ENCODE data around the gene BUB3. TPM values are rescaled to one million over a fixed set of nuclear protein-coding genes. Genes with fewer than 3 reads are reported as not detected.
"Not testable (repeated sequence)": the region's sequence is repeated elsewhere in the genome, so short reads cannot be mapped to it uniquely, and the experiment has no call there.

The BUB3 gene
- total RNA-seq, 1 donor from 2014 or later = 157 TPM

DNA sequence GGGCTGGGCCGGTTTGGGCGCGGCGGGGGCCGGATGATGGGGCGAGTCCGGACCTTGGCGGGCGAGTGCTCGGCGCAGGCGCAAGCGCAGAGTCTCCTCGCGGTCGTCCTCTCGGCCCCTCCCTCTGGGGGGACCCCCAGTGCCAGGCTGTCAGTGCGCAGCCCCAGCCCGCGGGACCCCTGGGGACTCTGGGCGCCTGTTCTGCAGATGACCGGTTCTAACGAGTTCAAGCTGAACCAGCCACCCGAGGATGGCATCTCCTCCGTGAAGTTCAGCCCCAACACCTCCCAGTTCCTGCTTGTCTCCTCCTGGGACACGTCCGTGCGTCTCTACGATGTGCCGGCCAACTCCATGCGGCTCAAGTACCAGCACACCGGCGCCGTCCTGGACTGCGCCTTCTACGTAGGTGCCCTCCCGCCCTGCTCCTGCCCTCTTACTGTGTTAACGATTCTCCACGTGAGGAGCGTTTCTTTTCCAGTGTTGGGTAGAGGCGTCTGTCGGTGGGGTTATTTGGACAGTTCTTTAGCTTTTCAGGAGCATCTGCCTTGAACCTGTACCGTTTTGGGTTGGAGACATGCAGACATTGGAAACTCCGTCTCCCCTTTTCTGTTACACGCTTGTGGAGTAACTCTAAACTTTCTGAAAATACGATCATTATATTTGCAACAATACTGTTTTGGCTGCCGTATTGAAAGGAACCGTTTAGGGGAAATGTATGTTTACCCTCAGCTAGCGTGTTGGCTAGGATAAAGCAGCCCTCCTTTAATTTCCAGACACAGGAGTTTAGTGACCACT lies 706 bp downstream of the BUB3 start:
- DNase-seq = peak; percentile 65

DNA sequence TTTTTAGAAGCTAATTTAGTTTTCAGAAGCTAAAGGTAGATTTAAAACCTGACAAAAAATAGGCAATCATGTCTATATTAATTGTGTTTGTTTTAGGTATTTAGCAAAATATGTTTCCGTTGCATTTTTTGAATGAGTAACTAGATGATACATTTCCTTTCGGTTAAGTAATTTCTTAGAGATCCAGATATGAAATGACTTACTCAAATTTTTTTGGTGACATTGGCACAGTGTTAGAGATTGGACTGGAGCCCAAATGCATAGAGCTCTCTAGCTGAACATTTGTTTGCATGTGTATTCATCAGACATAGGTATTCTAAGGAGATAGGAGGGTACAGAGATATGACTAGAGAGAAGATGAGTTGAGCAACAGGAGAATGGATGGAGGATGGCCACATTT lies 1.9 kb downstream of the BUB3 start:
- DNase-seq = peak; percentile 42

DNA sequence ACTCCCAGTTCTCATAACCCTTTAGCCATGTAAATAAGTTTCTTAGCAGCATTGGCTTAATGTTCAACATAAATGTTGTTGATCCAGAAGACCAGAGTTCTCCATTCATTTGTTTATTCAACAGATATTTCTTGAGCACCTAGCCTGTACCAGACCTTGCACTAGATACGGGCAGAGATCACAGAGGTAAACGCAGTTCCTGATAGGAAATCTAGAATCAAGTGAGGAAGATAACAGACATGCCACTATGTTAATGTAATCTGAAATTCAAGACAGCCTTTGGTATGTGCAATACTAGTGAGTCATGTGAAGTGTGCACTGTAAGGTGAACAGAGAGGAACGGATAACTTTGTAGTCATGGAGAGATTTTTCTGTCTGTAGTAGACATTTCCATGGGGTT lies 3.0 kb downstream of the BUB3 start:
- no peak for DNase-seq

DNA sequence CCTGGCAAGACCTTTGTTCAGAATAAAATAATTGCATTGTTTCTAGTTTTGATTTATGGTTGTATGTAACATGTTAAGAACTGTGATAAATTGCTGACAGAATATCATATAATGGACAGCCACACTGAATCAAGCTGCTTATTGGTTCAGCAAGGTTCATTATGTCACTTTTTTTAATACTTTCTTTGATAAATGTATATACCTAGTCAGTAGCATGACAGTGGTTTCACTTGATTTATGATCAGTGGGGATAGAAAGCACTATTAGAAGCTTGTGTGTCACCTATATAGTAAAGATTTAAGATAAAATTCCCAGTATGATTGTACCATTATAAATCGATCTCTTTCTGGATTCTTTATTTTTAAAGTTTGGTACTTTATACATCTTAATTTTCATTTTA lies 4.5 kb downstream of the BUB3 start:
- no peak for DNase-seq

DNA sequence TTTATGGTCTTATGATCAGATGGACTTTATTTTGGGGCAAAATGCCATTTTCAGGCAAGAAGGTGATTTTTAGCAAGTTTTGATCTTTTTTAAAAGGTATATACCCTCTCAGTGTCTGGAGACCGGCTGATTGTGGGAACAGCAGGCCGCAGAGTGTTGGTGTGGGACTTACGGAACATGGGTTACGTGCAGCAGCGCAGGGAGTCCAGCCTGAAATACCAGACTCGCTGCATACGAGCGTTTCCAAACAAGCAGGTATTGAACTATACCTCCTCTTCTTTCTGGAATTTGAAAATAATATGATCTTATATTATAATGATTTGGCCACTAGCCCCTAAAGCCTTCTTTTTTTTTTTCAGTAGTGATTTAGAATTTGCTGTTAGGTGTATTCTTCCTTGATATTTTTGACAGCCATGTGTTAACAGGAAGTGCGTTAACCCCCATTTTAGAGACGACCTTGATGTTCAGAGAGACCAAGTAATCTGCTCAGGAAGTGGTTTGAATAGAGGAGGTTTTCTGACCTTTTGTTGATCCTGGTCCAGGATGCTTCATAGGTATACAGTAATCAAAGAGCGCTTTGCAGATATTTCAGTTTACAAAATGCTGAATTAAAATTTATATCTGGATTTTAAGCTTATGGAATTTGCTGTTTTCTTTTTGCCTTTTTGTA lies 6.2 kb downstream of the BUB3 start:
- DNase-seq = no peak

DNA sequence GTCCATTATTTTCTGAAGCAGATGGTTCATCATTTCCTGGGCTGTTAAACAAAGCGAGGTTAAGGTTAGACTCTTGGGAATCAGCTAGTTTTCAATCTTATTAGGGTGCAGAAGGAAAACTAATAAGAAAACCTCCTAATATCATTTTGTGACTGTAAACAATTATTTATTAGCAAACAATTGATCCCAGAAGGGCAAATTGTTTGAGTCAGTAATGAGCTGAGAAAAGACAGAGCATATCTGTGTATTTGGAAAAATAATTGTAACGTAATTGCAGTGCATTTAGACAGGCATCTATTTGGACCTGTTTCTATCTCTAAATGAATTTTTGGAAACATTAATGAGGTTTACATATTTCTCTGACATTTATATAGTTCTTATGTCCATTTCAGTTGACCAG lies 10.1 kb downstream of the BUB3 start:
- no peak for DNase-seq

DNA sequence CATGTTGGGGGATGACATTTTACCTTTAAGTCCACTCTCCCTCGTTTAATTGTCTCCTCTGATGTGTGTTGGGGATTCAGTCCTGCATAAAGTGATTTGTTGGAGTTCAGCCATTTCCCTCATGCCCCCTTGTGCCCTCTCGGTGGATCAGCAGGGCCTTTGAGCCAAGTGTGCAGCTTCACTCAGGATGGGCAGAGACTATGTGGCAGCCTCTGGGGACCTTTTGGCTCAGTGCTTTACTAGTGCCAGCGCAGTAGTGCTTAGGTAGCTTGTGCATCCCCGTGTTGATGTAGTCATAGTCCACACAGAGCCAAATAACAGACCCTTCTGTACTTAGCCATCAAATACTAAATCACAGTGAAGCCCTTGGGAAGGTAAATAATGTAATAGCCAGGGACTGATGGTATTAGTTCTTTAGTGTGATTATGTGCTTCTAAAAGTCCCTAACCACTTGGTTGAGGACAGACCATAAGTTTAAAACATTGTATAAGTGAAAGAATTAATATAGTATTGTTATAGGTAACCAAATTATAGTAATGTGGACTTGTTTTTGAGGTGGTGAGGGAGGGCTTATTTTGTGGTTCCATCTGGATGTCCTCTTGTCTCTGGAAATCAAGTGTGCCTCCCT lies 11.4 kb downstream of the BUB3 start:
- DNase-seq = peak; percentile 24

DNA sequence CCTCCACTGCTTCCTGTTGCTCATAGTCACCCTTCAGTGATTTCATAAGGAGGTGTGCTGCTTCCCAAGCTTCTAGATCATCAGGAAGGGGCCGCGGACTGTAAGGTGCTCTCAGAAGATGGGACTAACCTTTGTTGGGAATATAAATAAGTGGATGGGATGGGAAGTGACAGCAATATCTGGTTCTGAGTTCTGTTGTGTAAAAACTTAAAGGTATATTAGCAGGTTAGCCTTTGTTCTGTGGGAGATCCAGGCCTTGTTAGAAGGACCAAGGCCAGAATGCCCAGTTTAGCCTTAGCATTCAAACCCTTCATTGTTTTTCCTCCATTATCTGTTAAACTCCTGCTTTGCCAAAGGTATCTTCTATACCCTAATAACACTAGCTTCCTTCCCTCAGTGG lies 12.4 kb downstream of the BUB3 start:
- no peak for DNase-seq

DNA sequence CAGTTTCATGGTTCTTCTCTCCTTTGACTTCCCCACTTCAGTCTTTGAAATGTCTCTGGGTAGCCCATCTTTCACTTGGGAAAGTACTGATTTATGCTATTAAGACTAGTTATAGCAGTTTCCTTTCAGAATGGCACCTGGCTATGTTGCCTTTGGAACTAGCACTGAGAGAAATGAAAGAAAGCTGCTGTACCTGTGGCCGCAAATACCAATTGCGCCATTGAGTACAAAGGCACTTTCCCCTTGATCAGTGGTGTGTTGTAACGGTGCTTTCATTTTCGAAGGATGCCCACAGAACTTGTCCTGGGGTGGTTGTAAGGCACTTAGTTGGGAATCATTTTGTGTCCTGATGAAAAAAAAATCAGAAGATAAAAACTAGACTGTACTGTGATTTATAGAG lies 16.8 kb downstream of the BUB3 start:
- no peak for DNase-seq

DNA sequence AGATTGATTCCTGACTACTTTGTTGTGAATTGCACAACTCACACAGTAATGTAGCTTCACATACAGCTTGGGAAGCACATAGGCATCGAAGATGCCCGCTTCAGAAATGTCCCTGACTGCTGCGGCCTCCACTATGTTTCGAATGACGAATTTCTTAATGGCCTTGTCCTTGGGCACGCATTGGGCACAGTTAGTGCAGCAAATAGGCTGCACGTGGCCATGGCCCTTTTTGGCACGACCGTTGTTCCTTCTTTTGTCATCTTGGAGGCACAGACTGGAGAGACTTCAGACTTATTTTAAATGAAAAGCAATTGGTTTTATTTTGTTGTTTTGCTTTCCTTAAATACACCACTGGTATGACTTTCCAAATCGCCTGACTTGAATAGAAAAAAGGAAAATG lies 17.4 kb downstream of the BUB3 start:
- not testable (repeated sequence) for DNase-seq

DNA sequence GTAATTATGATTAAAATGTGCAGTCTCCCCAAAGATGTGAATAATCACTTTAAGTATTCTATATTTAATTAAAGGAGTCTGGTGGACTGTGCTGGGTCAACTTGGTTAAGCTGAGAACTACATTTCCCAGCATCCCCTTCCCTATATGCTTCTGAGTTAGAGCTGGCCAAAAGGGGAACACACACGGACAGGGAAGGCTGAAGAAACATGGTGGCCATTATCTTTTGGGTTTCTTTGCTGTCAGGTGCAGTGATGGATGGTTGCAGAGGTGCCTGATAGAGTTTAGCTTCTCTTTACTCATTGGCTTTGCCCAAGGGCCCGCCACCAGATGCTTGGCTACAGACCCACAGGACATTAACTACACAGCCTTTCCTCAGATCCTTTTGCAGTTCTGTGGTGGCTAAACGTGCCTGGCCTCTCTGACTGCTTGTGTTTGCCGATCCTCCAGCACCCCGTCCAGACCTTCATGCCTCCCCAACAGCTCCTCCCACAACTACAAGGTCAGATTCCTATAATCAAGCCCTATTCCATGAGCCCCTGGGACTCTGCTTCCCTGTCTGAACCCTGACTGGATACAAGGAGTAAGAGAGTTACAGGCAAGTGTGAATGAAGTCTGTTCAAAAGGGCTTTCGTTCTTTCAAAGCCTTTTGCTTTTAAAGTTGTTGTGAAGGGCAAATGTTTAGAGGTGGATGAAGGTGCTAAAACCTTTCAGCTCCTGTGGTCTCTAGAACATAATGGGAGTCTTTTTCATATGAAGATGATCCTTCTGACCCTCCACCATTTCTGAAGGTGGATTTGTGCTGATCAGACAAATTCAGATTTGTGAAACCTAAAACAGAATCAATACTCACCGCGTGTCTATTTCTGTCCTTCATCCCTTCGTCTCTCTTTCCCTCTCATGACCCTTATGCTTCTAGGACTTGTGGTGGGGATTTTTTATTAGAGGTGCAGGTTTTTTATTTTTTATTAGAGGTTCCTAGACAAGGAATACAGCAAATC lies 21.5 kb downstream of the BUB3 start:
- DNase-seq = no peak

DNA sequence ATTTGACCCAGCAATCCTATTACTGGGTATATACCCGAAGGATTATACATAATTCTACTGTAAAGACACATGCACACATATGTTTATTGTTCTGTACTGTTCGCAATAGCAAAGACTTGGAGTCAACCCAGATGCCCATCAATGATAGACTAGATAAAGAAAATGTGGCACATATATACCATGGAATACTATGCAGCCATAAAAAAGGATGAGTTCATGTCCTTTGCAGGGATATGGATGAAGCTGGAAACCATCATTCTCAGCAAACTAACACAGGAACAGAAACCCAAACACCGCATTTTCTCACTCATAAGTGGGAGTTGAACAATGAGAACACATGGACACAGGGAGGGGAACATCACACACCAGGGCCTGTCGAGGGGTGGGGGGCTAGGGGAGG lies 24.2 kb downstream of the BUB3 start:
- DNase-seq = not testable (repeated sequence)

DNA sequence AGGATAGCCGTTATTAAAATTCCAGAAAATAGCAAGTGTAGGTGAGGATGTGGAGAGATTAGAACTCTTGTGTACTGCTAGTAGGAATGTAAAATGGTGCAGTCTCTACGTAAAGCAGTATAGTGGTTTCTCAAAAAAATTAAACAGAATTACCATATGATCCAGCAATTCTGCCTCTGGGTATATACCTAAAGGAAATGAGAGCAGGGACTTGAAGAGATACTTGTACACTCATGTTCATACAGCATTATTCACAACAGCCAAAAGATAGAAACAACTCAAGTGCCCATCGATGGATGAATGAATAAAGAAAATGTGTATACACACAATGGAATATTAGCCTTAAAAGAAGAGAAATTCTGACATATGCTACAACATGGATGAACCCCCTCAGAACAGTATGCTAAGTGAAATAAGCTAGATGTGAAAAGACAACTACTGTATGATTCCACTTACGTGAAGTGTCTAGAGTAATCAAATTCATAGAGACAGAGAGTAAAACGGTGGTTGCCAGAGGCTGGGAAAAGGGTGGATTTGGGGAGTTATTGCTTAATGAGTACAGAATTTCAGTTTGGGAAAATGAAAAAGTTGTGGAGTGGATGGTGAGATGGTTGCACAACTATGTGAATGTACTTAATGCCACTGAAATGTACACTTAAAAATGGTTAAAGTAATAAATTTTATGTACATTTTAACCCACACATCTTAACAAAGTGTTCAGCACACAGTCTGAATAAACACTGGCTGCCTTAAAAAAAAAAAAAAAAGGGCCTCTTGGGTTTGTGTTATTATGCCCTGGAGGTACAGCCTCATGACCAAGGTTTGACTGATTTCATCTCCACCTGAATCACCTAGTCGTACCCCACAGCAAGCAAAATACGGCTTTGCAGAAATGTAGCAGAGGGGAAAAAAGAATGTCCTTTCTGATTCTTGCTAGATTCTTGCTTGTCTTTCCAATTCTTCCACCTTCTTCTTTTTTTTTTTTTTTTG lies 26.2 kb downstream of the BUB3 start:
- no peak for DNase-seq

DNA sequence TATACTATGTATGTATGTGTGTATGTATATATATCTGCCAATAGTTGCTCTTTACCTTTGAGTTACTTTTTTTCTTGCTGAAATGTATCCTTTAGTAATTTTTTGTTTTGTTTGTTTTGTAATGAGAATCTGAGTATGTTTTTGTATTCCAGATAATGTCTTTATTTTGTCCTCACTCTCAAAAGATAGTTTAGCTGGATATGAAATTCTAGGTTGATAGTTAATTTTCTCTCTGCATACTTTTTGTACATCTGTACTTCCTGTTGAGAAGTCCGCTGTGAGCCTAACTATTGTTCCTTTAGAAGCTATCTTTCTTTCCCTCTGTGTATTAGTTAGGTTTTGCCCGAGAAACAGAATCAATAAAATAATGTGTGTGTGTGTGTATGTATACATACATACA lies 29.5 kb downstream of the BUB3 start:
- no peak for DNase-seq

DNA sequence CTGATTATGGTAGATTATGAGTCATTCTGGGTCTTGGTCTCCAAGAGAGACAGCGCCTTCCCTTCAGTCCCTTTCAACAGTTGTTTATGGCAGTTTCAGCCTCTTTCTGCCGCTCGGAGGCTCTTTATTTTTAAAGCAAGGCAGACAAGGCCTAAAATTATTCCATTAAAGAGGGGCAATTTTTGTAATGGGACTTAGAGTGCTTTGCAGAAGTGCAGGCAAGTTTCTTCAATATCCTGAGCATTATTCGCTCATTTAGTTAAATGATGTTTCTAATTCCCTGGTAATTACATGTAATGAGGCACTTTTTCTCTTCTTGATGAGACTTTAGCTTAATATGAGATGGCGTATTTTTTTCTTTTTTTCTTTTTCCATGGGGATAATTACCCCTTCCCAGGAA lies 33.6 kb downstream of the BUB3 start:
- no peak for DNase-seq

DNA sequence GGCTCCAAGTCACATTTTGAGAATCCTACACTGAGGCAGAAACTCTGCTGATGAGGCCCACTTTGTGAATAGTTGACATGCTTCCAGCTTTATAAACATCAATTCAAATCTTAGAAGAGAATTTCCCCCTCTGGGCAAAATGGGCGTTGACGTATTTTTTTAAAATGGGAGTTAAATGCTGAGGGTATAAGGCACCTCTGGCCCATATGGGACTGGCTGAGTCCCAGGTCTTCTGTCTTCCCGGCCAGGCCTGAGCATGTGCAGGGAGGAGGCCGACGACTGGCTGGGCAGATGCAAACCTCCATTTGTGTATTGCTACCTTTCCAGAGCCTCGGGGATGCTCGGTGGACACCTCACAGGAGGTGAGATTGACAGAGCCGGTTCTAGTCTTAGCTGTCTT lies 37.7 kb downstream of the BUB3 start:
- DNase-seq = no peak

DNA sequence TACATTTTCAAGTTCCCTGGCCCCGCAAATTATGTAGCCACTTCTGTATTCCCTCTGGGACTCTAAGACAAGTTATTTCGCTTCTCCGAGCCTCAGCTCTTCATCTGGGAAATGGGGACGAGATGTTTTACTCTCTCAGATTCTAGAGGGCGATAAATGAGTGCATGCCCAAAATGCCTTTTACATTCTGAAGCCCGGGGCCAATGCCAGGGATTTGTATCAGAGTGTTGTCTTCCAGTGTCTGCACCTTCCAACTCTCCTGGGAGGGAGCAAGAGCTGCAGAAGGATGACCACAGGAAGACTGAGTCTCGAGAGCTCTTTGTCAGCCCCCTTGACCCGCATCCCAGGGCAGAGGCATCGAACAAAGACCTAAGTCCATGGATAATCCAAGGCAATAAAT lies 39.9 kb downstream of the BUB3 start:
- DNase-seq = no peak

DNA sequence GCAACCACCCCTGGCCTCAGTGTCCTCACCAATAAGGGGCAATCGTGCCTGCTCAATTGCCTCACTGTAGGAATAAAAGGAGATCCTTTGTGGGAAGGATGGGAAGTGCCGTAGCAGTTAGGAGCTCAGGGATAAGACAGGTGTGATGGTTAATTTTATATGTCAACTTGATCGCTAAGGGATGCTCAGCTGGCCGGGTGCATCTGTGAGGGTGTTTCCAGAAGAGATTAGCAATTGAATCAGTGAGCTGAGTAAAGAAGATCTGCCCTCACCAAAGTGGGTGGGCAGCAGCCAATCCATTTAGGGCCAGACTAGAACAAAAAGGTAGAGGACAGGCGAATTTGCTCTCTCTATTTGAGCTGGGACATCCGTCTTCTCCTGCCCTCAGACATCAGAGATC lies 46.3 kb downstream of the BUB3 start:
- DNase-seq = no peak

DNA sequence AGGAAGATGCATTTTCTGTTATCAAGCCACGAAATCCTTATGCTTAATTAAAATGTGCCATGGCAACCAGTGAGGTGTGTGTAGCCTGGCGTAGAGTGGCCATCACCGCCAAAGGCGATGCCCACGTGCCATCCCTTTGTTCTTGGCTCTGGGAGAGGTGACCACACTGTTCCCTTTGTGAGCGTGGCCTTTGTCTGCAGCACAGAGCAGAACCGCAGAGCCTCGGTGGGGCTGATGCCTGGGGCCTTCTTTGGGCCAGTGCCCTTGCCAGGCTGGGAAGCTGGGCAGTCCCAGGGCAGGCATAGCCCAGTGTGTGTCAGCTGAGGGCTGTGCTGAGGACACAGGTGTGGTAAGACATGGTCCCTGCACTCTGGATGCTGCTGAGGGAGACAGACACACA lies 48.3 kb downstream of the BUB3 start:
- DNase-seq = no peak

DNA sequence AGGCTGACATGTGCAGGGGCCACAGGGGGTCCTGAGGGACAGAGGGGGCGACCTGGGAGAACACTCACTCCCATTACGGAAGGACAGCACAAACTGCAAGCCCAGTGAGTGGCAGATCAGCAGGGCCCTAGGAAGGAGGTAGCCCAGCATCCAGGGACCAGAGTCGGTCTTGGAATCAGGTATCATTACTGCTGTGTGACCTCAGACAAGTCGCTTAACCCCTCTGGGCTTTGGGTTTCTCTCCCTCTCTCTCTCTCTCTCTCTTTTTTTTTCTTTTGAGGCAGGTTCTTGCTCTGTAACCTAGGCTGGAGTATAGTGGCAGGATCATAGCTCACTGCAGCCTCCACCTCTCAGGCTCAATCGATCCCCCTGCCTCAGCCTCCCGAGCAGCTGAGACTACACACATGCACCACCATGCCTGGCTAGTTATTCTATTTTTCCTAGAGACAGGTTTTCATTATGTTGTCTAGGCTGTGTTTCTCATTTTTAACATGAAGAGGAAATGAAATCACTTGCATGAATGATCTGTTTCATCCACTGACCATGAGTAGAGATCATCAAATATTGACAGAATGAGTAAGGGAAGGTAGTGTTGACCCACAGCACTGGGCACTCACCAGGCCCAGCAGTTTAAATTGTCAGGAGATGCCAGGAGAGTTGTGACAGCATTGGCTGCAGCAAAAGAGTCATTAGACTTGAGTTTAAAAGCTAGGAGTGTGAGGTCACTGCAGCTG lies 49.4 kb downstream of the BUB3 start:
- DNase-seq = no peak

DNA sequence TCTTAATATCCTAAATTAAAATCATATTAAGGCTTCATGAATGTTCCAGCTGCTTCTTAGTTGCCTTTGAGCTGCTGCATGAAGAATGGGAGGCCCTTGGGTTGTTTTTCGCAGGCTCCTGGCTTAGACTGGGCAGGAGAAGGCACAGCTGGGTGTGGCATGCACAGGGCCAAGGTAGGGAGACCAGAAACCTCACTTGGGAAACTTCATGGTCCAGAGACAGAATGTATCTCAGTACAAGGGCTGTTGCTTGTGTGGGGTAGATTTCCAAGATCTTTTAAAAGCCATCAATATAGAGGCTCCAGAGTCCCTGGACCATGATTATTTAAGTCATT lies 49.9 kb downstream of the BUB3 start:
- DNase-seq = no peak

Data from dermis blood vessel endothelial cell (primary cell).